ACHN (cell line): ENCODE measurements around the gene INHBC.
"Not testable (repeated sequence)": the region's sequence is repeated elsewhere in the genome, so short reads cannot be mapped to it uniquely, and the experiment has no call there.

Source experiments
- DNase-seq: peaks from one replicate; pipeline ENCODE4 v3.0.0-alpha.2; 2015
- in situ Hi-C: cut with HindIII; loops from 2 replicates; pipeline ENCODE4 v1.10.0; 2017; ENCODE audit warnings: low sequenced_read_pairs, low pct_ligation_motif_present, low pct_unique_long_range_greater_than_20kb

Gene INHBC, protein sequence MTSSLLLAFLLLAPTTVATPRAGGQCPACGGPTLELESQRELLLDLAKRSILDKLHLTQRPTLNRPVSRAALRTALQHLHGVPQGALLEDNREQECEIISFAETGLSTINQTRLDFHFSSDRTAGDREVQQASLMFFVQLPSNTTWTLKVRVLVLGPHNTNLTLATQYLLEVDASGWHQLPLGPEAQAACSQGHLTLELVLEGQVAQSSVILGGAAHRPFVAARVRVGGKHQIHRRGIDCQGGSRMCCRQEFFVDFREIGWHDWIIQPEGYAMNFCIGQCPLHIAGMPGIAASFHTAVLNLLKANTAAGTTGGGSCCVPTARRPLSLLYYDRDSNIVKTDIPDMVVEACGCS

DNA sequence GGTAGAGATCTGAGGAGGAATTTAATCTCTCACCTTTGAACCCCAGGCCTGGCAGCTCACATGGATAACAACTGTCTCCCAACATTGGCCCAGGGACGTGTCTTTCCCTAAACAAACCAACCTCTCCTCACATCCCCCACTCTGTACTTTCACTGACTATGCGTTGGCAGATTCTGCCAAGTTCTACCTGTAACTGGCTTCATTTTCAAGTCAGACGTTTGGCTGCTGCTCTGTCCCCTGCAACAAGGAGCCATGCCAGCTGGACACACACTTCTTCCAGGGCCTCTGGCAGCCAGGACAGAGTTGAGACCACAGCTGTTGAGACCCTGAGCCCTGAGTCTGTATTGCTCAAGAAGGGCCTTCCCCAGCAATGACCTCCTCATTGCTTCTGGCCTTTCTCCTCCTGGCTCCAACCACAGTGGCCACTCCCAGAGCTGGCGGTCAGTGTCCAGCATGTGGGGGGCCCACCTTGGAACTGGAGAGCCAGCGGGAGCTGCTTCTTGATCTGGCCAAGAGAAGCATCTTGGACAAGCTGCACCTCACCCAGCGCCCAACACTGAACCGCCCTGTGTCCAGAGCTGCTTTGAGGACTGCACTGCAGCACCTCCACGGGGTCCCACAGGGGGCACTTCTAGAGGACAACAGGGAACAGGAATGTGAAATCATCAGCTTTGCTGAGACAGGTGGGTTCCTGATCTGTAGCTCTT is at the start of gene INHBC:
TSS of gene INHBC (plus strand) at position 268 of the 707 bp plus-strand sequence. CDS start at position 371, 103 bp downstream.
- DNase-seq = no peak
- in situ Hi-C loops = no loop called here

DNA sequence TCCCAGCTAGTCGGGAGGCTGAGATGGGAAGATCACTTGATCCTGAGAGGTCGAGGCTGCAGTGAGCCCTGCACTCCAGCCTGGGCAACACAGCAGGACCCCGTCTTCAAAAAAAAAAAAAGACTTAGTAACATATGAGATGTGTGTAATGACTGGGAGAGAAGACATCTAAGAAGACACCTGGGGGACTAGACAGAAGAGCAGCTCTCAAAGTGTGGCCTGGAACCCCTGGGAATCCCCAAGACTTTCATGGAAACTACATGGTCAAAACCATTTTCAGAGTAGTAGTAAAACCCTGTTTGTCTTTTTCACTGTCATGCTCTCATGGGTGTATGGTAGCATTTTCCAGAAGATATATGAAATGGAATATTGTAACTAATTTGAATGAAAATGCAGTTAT is 49.0 kb upstream of the INHBC start:
- no peak for DNase-seq
- in situ Hi-C loops = no loop called here

DNA sequence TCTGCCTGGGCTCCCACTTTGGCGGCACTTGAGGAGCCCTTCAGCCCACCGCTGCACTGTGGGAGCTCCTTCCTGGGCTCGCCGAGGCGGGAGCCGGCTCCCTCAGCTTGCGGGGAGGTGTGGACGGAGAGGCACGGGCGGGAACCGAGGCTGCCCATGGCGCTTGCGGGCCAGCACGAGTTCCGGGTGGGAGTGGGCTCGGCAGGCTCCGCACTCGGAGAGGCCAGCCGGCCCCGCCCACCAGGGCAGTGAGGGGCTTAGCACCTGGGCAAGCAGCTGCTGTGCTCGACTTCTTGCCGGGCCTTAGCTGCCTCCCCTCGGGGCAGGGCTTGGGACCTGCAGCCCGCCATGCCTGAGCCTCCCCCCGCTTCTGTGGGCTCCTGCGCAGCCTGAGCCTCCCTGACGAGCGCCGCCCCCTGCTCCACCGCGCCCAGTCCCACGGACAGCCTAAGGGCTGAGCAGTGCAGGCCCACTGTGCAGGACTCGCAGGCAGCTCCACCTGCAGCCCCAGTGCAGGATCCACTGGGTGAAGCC is 48.3 kb upstream of the INHBC start:
- no peak for DNase-seq
- in situ Hi-C loops = no loop called here

DNA sequence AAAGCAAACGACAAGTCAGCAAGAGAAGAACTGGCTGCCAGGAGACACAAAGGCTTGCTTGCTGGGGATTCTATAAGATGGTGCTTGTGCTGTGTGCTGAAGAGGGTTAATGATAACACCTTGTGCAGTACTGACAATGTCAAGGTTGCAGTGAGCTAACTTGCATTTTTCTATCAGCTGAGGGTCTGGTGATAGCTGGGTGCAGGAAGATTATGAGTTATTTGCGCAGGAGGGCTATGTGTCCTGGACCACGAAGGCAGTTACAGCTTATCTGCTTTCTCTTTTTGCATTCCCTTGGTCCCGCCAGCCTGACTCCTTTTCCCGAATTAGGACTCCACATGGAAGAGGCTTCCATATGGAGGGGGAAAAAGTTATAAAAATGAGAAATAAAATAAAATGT is 46.2 kb upstream of the INHBC start:
- no peak for DNase-seq
- in situ Hi-C loops = no loop called here

DNA sequence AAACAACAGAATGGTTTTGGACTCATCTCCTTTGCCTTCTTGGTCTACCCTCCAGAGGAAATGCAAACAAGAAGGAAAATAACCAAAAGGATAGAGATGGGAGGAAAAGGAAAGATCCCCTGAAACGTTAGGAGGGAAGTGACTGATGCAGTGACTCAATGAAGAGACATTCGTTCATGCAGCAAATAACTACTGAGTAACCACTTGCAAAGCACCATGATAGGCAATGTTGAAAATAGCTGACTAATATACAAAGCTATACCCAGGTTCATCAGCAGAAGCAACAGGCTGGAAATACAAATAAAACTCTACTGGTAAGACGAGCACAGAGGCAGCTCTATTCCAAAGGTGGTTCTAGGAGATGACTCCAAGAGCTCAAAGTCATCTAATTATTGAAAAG is 45.6 kb upstream of the INHBC start:
- in situ Hi-C loops = no loop called here
- peak; percentile 95 for DNase-seq

DNA sequence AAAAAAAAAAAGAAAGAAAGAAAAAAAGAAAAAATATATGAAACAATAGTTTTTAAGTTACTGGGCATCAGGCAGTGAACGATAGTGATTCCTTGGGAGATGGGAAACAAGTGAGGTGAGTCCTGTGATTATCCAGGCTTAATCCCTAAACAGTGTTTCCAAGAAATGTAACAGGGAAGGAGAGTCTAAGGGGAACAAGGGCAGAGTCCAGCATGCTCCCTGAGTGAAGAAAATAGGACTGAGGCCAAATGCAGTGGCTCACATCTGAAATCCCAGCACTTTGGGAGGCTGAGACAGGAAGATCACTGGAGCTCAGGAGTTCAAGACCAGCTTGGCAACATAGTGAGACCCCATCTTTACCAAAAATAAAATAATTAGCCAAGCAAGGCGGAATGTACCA is 44.4 kb upstream of the INHBC start:
- no peak for DNase-seq
- in situ Hi-C loops = no loop called here

DNA sequence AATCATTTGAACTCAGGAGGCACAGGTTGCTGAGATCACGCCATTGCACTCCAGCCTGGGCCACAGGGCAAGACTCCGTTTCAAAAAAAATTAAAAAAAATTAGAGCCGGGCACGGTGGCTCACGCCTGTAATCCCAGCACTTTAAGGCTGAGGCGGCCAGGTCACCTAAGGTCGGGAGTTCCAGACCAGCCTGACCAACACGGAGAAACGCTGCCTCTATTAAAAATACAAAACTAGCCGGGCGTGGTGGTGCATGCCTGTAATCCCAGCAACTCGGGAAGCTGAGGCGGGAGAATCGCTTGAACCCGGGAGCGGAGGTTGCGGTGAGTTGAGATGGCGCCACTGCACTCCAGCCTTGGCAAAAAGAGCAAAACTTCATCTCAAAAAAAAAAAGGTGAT is 39.5 kb upstream of the INHBC start:
- DNase-seq = no peak
- in situ Hi-C loops = no loop called here

DNA sequence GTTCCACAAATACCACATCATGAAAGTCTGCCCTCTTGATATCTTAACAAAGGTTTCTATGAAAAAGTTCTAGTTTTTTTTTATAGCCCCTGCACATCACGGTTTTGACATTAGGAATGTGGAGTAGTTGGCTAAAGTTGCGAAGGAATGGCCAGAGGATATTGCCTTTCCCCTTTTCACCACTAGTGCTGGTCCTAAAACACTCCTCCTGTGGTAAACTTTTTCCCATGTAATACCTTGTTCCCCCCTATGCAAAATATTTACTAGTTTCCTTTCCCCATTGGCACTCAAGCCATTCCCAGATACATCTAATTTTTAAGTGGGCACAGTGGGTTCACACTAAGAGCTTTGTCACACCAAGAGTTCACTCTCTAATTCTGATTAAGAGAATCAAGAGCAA is 37.1 kb upstream of the INHBC start:
- no peak for DNase-seq
- in situ Hi-C loops = no loop called here

DNA sequence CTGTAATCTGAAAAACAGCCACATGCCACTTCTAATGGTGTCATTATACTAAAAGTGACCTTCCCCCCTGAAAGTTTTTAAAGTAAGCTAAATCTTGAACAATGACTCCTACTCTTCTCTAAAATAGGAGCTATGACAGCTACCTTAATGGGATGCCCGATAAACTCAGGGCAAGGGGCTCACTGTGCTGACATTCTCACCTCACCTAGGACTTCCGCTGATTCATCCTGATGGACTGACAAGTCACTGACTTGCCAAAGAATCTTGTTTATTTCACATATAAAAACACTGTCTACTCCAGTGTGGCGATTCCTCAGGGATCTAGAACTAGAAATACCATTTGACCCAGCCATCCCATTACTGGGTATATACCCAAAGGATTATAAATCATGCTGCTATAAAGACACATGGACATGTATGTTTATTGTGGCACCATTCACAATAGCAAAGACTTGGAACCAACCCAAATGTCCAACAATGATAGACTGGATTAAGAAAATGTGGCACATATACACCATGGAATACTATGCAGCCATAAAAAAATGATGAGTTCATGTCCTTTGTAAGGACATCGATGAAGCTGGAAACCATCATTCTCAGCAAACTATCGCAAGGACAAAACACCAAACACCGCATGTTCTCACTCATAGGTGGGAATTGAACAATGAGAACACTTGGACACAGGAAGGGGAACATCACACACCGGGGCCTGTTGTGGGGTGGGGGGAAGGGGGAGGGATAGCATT is 34.7 kb upstream of the INHBC start:
- DNase-seq, in situ Hi-C loops: not testable (repeated sequence)

DNA sequence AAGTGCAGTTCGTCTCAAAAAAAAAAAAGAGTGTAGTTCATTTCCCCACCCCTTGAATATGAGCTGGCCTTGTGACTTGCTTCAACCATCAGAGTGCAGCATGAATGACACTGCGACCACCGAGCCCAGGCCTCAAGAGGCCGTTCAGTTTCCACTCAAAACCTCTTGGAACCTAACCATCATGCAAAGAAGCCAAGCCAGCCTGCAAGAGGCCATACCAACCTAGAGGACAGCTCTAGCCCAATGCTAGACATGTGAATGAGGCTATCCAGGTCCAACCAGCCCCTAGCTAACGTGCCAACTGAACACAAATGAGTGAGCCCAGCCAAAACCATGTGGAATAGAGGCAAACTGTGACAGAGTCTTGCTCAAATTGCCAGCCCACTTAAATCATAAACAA is 33.4 kb upstream of the INHBC start:
- in situ Hi-C loops = no loop called here
- DNase-seq = no peak

DNA sequence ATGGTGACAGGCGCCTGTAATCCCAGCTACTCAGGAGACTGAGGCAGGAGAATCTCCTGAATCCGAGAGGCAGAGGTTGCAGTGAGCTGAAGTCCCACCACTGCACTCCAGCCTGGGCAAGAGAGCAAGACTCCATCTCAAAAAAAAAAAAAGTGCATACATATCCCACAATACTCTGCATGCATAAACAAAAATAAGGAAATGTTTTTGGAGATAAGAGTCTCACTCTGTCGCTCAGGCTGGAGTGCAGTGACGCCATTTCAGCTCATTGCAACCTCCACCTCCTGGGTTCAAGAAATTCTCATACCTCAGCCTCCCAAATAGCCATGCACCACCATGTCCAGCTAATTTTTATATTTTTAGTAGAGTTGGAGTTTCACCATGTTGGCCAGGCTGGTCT is 32.4 kb upstream of the INHBC start:
- in situ Hi-C loops, DNase-seq: not testable (repeated sequence)

DNA sequence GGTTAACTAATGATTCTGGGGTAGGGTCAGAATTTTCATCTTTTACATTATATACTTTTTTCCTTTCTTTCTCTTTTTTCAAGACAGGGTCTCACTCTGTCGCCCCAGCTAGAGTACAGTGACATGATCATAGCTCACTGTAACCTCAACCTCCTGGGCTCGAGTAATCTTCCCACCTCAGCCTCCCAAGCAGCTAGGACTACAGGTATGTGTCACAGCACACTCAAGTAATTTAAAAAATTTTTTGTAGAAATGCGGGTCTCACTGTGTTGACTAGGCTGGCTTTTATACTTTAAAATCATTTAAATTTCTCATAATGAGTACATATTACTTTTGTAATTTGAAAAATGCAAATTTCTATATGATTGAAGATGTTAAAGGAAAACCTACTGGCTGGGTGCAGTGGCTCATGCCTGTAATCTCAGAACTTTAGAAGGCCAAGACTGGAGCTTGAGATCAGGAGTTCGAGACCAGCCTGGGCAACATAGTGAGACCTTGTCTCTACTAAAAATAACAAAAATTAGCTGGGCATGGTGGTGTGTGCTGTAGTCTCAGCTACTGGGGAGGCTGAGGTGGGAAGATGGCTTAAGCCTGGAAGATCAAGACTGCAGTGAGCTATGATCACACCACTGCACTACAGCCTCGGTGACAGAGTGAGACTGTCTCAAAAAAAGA is 29.5 kb upstream of the INHBC start:
- DNase-seq = no peak
- in situ Hi-C loops = no loop called here

DNA sequence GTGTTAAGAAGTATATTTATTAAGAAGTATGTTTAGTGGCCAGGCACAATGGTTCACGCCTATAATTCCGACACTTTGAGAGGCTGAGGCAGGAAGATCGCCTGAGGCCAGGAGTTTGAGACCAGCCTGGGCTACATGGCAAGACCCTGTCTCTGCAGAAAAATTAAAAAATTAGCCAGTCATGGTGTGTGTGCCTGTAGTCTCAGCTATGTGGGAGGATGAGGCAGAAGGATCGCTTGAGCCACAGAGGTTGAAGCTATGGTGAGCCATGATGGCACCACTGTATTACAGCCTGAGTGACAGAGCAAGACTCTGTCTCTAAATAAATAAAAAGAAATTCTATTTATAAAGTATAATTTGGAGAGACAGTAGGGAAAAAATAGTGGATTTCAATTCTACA is 24.1 kb upstream of the INHBC start:
- DNase-seq = no peak
- in situ Hi-C loops = no loop called here

DNA sequence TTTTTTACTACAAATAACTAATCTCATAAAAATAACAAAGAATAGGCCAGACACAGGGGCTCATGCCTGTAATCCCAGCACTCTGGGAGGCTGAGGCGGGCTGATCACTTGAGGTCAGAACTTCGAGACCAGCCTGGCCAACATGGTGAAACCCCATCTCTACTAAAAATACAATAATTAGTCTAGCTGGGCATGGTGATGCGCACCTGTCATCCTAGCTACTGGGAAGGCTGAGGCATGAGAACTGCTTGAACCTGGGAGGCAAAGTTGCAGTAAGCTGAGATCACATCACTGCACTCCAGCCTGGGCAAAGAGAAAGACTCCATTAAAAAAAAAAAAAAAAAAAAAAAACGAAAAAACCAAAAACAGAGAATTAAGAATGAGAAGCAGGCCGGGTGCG is 20.4 kb upstream of the INHBC start:
- in situ Hi-C loops, DNase-seq: not testable (repeated sequence)

DNA sequence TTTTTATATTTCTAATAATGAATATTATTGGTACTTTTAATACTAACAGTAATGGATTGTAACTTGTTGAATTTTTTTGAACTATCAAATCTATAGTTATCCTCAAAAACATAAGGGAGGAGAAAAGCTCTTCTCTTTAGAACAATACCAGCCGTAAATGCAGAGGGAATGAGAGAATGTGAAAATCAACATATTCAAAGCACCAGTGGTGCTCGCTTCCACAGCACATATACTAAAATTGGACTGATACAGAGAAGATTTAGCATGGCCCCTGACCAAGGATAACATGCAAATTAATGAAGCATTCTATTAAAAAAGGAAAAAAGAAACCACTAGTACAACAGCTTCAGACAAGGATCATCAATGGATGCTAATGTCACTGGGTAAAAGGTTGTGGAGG is 19.5 kb upstream of the INHBC start:
- in situ Hi-C loops = no loop called here

DNA sequence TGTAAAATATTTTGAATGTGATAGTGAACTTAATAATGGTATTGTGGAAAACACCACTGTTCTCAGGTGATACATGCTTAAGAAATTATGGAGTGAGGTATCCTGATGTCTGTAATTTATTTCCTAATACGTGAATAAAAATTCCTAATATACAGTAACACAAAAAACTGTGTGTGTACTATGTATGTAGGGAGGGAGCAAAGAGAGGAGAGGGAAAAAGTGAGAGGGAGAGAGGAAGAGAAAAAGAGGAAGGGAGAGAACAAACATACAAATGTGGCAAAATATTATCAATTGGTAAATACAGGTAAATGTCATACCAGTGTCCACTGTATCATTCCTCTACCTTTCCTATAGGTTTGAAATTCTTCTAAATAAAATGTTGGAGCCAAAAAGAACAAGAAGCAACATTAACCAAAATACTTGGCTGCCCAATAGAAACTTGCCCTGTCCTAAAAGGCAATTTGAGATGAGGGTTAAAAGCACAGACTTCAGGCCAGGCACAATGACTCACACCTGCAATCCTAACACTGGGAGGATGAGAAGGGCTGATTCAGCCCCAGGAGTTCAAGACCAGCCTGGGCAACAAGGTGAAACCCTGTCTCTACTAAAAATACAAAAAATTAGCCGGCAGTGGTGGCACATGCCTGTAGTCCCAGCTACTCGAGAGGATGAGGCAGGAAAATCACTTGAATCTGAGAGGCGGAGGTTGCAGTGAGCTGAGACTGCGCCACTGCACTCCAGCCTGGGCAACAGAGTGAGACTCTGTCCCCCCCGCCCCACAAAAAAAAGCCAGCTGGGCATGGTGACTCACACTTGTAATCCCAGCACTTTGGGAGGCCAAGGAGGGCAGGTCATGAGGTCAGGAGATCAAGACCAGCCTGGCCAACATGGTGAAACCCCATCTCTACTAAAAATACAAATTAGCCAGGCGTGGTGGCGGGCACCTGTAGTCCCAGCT is 18.3 kb upstream of the INHBC start:
- peak; percentile 31 for DNase-seq
- in situ Hi-C loops = no loop called here

More for the DNA sequence above, 19.5 kb upstream of the INHBC start:
- DNase-seq = no peak

DNA sequence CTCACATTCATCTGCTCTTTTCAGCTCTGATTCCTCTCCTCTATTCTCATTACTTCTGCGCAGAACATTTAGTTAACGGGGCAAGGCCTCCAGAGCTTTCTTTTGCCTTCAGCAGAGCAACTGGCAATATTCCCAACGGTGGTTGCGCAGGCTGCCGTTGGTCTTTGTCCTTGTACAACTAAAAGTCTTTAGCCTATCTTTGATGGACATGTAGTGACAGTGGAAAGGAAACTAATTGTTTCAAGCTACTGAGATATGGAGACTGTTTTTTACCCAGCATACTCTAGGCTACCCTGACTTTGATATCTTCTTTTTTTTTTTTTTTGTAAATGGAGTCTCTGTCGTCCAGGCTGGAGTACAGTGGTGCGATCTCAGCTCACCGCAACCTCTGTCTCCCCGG is 16.3 kb upstream of the INHBC start:
- in situ Hi-C loops = no loop called here

DNA sequence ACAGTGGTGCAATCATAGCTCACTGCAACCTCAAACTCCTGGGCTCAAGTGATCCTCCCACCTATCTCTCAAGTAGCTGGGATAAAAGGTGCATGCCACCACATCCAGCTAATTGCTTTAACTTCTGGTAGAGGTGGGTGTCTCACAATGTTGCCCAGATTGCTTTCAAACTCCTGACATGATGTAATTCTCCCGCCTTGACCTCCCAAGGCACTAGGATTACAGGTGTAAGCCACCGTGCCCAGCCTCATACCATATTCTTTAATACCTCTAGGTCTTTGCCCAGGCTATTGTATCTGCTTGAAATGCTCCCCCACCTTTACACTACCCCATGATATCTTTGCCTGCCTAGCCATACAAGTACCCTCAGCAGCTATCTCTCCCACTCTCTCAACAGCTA is 15.1 kb upstream of the INHBC start:
- in situ Hi-C loops = no loop called here
- DNase-seq = no peak

More for the DNA sequence above, 16.3 kb upstream of the INHBC start:
- DNase-seq = no peak
